Astrocyte (in vitro differentiated cells and primary cell): ENCODE measurements around the gene SLC12A3.

Experiments used
- EZH2 ChIP-seq: IDR thresholded peaks from 2 replicates; pipeline ENCODE4 v1.6.1; 2012; ENCODE audit warnings: mild to moderate bottlenecking, low read length, inconsistent platforms; ENCODE audit not compliant: insufficient read depth
- TF ChIP-seq, protein P1 (sequence below): IDR thresholded peaks from 2 replicates; pipeline ENCODE4 v1.5.1; 2011; ENCODE audit warnings: low read depth, mild to moderate bottlenecking, inconsistent platforms, low read length, moderate library complexity; ENCODE audit not compliant: insufficient read depth

DNA sequence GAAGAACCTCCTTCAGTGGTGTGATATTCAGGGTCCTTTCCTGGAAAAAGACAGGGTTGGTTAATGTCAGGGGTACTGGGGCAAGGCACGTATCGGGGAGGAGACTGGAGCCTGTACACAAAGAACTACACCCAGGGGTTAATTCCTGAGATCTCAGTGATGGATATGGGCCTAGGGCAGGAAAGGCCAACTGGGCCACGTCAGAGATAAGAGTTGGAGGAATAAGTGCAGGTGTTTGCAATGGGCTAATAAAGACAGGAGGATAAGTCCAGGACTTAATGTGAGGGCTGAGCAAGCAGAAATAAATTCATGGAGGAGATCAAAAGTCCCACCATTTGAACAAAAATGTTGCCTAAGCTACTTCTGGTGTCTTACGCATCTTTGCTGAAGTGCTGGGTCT, 56.6 kb downstream of the SLC12A3 start:
- TF ChIP-seq, protein P1, sequence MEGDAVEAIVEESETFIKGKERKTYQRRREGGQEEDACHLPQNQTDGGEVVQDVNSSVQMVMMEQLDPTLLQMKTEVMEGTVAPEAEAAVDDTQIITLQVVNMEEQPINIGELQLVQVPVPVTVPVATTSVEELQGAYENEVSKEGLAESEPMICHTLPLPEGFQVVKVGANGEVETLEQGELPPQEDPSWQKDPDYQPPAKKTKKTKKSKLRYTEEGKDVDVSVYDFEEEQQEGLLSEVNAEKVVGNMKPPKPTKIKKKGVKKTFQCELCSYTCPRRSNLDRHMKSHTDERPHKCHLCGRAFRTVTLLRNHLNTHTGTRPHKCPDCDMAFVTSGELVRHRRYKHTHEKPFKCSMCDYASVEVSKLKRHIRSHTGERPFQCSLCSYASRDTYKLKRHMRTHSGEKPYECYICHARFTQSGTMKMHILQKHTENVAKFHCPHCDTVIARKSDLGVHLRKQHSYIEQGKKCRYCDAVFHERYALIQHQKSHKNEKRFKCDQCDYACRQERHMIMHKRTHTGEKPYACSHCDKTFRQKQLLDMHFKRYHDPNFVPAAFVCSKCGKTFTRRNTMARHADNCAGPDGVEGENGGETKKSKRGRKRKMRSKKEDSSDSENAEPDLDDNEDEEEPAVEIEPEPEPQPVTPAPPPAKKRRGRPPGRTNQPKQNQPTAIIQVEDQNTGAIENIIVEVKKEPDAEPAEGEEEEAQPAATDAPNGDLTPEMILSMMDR = no peak
- TF ChIP-seq EZH2 = no peak
